SK-N-MC (cell line): Measurements from ENCODE around the gene MESD.

ENCODE experiments used
- EZH2 ChIP-seq: fragments of 200-600 bp; sonication (generic); IDR thresholded peaks from one replicate; pipeline ENCODE4 v1.6.1; 2017; ENCODE audit warnings: antibody characterized with exemption
- FOXP2 ChIP-seq: optimal IDR thresholded peaks from 2 replicates; pipeline ENCODE3; 2011; ENCODE audit warnings: mild to moderate bottlenecking, moderate library complexity; ENCODE audit not compliant: insufficient read depth; ENCODE audit errors: extremely low read length, control extremely low read depth
- POLR2AphosphoS5 ChIP-seq: IDR thresholded peaks from 2 replicates; pipeline ENCODE4 v1.6.1; 2012; ENCODE audit warnings: mild to moderate bottlenecking, low read depth, low read length, borderline replicate concordance

GRCh38 chr15:81018197-81018596, 28.6 kb upstream of the MESD start:
- TF ChIP-seq POLR2AphosphoS5: no peak
- TF ChIP-seq EZH2: no peak
- TF ChIP-seq FOXP2: no peak
